T47D (cell line): ENCODE data around the gene PRMT5.

Source experiments
- DNase-seq, 2 experiments: peaks; one replicate each; pipeline versions ENCODE4 v3.0.0 to v3.0.0-alpha.2; 2011 to 2012; ENCODE audit warnings: low read depth in 1 of 2, low spot score in 1 of 2
- JUND ChIP-seq: IDR thresholded peaks from 2 replicates; pipeline ENCODE4 v1.6.1; 2012; ENCODE audit warnings: low read depth
- in situ Hi-C: cut with HindIII; loops from 2 replicates; pipeline ENCODE4 v1.10.0; 2016; ENCODE audit warnings: low sequenced_read_pairs, low pct_unique_long_range_greater_than_20kb

The PRMT5 gene

GRCh38 chr14:22875003-22875747, 54.0 kb downstream of the PRMT5 start:
- DNase-seq = no peak
- TF ChIP-seq JUND = no peak
- in situ Hi-C loops = no loop called here

- no peak for DNase-seq
- no peak for TF ChIP-seq JUND
- in situ Hi-C loops = no loop called here
Measured at GRCh38 chr14:22872833-22873520, 56.2 kb downstream of the PRMT5 start.

GRCh38 chr14:22872033-22872832, 56.9 kb downstream of the PRMT5 start:
- no peak for TF ChIP-seq JUND
- in situ Hi-C loops = no loop called here
- DNase-seq = peak; percentile 50 to 88

GRCh38 chr14:22871224-22872032, 57.7 kb downstream of the PRMT5 start, which contains the start of gene LRP10:
Gene LRP10 (plus strand): TSS chr14:22871740. CDS start chr14:22872304, 564 bp downstream.
- in situ Hi-C loops = no loop called here
- DNase-seq = peak; percentile 52 to 96
- no peak for TF ChIP-seq JUND

- in situ Hi-C loops = no loop called here
- TF ChIP-seq JUND = no peak
- DNase-seq = no peak
Measured at GRCh38 chr14:22870811-22871223, 58.4 kb downstream of the PRMT5 start.
